HG03432 (cell line): ENCODE measurements around the gene LDAH.
A peak's percentile ranks its signal among the peaks of the same experiment; 100 is the strongest.

Experiments
- ATAC-seq: cut with Tn5 transposase; IDR thresholded peaks from one replicate; pipeline ENCODE4 v1.9.1; 2021; ENCODE audit warnings: mild to moderate bottlenecking, moderate library complexity; ENCODE audit not compliant: unreplicated experiment

The LDAH gene

DNA sequence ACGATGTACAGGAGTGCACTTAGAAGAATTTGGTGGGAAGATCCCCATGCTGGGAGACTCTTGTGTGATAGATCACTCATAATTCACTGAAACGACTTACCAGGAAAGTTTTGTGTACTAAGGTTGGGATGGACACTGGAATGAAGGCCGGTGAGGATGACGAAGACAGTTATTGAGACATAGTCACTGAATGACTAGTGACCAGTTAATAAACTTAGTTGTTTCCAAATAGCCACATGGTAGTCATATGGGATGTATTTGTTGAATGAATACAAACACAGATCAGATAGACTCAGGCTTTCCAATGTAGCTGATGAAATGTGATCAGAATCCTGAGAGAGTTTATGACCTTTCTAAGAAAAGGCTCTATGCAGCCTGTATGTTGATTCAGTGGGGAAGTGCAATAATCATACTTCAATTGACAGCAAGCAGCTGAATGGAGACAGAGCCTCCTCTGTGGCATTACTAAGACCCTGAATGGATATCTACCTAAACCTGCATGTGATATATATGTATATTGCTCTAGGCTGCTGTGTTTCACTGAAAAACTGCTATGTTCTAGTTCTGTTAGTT lies 135.6 kb downstream of the LDAH start:
- no peak for ATAC-seq

DNA sequence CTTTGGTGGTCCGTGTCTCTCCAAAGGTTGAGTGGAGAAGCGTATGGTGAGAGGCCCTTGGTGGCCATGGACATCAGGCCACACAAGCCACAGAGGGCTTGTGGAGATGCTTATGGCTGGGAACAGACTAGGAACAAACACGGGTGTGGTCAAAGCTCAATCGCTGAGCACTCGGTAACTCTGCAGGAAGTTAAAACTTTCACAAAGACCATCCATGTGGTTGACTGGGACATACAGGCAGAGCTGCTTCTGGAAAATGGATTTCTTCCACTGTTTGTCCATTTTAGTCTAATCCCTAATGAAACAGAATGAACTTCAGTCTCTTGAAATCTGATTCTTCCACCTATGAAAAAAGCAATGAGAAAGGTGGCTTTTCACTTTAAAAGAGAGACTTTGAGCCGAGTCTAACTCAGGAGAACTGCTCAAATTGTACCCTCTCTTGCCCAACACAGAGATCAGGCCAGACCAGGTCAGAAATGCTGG lies 138.3 kb downstream of the LDAH start:
- ATAC-seq: no peak

DNA sequence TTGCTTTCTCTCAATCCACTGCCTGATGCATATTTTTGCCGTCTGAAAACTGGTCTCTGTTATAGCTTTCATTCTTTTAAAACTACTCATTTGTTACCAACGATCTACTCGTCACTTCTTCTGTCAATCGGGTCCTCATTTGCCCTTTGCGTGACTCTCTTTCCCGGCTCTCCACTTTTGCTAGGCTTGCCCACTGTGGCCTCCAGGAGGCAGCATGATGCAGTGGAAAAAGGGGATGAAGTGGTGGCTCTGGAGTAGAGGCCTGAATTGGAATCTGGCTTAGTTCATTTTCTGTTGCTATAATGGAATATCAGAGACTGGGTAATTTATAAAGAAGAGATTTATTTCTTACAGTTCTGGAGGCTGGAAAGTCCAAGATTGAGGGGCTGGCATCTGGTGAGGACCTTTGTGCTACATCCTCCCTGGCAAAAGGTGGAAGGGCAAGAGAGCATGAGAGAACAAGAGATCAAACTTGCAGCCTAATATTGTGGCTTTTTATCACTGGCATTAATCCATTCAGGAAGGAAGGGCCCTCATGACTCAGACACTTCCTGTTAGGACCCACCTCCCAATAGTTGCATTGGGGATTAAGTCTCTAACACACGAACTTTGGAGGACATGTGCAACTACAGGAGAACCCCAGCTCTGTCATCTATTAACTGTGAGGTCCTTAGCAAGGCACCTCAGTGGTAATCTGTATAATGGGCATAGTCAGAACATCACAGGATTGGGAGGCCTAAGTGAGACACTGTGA lies 140.6 kb downstream of the LDAH start:
- ATAC-seq: no peak

DNA sequence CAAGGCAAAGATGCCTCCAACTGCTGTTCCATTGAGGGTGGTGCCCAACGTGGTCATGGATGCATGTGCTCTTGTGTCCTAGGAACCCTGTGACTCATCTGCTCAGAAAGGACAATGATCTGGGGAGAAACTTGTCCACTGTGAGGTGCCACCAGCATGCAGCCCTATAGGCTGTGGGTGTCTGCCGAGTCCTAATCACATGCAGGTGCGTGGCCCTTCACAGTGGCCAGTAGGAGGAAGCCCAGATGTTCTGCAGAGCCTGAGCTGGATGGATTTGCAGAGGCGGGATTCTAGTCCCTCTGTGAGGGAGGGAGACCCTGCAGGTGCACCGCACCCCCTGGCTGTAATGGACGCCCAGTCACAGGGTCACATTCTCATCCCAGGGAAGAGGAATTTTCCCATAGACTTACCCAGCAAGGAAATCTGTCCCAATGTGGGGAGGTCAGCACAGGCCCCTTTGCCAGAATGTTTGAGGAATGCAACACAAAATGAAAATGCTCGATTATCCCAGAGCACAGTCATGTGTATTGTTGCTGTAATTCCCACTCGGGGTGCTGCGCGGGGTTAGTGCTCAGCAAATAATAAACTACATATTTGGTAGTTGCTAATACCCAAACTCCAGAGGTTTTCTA lies 142.0 kb downstream of the LDAH start:
- ATAC-seq: no peak

DNA sequence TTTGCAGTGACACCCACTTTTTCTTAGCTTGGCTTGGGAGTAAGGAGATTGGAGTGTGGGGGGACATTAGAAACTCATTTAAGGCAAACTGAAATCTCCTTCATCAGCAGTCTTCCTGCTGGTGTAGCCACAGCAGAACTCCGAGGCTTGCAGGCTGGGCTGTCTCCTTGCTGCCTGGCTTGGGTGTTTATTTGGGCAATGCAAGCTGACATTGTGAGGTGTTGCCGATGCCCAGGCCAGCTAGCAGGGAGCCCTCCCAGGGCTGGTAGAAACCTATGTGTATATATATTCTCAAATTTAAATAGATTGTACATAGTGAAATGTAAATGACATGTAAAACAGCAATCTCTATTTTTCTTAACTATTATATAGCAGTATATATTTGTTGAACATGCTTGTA lies 144.1 kb downstream of the LDAH start:
- no peak for ATAC-seq

DNA sequence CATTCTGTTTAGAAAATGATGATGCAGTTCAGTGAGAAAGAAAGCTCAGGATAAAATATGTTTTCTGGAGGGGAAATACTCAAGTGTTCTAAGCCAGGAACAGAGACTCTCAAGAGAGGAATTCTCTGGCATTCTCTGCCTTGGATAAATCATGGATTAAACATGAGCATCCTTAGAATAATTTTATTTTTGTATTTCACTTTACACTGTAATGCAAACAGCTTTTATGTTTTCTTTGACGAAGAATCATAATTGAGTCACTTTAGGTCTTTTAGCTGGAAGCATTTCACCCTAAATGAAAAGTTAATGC lies 144.9 kb downstream of the LDAH start:
- ATAC-seq: no peak

DNA sequence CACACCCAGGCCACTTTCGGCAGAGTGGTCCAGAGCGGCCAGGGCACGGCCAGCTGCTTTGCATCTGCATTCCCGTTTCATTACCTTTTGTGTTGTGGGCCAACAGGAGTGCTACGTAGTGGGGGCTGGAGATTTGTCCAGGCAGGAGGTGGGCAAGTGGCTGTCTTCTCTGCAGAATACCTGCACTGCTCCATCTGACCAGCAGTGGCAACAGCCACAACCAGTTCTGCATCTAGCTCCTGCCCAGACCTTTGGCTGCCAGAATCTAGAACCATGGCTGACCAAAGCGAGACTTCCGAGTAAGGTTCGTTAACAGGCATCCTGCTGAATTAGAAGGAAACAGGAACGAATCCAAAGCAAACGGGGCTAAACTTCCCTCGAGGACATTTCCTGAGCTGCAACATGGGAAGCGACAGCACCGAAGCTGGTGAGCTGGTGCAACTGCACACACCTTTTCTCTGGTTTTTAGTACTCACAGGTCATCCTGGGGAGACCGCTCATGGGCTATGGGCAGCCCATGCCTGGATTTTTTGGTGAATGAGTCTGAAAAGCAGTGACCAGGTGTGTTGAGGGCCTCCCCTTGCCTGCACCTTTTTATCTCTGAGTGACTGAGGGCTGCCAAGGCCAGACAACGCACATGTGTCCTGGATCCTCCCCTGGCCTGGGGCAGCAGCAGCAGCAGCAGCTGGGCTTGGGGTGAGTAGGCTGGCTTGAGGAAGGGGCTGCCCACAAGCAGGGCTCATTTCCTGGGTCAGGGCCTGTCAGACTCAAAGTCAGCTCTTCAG lies 145.4 kb downstream of the LDAH start:
- ATAC-seq: peak; percentile 36

DNA sequence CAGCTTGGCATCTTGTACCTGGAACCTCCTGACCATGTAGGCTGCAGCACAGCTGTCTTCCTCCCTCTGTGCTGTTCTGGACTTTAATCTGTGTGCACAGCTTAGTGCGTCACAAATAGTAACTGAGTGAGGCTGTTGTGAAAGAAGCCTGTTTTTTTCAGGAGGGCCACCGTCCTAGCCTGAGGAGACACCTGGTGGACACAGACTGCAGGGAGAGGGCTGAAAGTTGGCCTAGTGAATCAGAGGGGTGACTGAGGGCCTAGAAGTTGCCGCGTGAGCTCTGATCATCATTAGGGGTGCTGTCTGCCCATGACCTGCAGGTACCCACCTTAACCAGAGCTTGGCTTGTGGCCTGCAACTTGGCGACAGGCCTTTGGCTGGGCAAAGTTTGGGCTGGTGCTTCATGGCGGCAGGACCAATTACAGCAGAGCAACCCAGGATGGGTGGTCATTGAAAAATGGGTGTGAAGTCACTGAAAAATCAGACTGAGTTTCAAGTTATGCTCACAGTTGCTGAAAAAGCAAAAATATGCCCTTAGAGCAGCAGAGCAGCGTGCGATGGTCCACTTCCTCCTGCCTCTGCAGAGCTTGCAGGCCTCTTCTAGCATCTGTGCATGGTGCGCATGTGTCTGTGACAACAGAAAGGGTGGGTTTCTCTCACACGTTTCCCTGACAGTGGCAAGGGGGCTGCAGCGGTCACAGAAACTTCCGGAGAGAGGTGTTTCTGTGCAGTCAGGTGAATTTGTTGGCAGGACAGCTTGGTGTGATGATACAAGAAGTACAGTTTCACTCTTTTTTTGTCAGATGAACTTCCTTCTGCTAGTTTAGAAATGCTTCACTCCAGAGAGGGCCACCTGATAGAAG lies 146.3 kb downstream of the LDAH start:
- peak; percentile 53 for ATAC-seq

DNA sequence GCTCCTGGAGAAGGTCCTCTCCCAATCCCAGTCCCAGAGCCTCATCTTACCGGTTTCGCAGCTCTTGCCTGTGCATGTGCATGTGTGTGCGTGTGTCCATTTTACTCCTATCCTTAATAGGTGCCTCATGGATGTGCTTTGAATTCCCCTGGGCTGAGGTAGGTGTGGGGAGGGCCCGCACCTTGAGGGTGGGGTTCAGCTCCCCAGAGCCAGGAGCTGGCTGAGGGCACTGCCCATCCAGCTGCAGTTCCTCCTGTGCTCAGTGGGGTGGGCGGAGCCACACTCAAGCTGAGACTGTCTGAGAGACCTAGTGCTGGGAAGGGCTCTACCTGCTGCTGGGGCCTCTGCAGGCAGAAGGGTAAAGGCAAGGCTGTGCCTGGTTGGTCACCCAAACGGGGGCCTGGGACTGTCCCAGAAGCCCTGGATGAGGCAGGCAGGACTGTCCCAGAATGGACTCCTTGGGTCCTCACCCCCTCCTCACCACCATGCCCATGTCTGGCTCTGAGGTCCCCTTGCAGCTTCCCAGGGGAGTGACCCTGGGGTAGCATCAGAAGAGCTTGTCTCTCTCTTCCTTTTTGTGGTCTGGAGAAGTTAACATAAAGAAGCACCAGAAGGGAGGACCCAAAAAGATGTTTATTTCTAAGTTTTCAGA lies 147.1 kb downstream of the LDAH start:
- peak; percentile 65 for ATAC-seq

DNA sequence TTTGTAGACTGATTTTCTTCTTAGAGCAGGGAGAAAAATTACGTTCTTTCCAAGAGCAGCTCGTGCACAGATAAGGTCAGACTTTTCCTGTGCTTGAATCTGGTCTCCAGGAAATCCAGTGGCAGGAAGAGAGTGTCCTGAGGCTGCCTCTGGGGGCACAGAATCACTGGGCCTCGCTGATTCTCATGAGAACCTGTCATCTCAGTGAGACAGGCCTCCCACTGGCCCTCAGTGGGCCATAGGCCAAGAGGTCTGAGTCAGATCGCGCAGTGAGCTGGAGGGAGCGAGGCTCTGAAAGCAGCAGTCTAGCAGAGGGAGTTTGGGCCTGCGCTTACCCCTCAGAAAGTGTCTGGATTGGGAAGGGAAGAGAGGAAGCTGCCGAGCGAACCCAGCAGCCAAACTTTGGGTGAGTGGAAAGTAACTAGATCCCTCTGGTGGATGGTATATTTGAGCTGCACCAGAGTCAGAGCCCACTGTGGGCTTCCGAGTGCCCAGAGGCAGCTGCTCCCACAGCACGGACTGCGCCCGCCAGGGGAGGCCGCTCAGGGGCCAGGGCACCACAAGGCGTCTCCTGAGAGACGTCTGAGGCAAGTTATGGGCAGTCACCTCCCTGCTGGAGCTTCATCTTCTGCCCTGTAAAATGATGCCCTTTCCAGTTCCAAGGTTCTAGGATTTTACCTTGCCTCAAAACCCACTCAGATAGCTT lies 147.8 kb downstream of the LDAH start:
- no peak for ATAC-seq

DNA sequence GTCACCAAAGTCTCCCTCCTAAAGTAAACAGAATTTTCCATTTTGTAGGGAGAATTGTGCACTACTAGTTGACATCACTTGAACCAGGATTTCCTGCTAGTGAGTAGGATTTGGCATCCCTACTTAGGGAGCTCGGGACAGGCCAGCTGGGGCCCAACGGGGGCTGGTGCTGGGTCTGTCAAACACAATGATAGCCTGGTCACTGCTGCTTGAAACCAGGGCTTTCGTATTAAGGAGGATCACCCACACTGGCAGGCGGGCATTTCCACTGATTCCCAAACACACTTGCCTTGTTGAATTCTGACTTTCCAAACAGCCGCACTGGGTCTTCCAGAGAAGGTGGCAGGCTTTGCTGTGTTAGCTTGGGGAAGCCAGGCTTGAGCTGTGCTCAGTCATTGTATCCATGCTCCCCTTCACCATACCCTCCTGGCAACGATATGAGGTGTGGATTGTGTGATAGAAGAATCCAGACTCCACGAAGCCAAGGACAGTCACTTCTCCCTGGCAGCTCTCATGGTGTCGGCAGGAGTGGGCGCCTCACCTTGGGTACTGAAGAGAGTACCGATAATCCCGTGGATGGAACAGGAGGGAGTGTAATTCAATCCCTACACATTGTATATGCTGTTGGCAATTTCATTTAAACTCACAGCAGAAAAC lies 148.5 kb downstream of the LDAH start:
- ATAC-seq: no peak

DNA sequence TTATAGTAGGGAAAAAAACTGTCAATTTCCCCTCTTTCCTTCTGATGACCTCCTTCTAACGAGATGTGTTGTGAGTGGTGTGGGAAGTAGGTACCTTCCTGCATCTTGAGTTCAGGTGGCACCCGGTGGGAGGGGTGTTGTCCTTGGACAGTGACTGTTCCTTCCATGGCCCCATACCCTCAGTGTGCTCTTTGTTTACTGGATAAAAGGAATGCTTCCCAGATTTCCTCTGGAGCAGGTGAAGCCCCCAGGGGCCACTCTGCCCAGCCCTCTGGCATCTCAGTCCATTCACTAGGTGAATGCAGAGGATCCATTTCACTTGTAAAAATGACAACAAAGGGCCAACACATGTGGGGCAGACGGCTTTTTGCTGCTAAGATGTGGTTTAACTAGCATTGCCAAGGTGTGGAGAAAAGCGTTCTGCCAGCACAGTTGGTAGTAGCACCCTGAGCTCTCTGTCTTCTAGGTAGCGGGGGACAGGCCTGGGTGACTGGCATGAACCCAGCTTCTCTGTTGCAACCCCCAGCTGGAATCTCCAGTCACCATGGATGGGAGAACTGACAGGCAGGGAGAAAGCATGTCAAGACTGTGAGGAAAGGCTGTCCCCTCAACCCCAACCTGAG lies 149.1 kb downstream of the LDAH start:
- no peak for ATAC-seq

DNA sequence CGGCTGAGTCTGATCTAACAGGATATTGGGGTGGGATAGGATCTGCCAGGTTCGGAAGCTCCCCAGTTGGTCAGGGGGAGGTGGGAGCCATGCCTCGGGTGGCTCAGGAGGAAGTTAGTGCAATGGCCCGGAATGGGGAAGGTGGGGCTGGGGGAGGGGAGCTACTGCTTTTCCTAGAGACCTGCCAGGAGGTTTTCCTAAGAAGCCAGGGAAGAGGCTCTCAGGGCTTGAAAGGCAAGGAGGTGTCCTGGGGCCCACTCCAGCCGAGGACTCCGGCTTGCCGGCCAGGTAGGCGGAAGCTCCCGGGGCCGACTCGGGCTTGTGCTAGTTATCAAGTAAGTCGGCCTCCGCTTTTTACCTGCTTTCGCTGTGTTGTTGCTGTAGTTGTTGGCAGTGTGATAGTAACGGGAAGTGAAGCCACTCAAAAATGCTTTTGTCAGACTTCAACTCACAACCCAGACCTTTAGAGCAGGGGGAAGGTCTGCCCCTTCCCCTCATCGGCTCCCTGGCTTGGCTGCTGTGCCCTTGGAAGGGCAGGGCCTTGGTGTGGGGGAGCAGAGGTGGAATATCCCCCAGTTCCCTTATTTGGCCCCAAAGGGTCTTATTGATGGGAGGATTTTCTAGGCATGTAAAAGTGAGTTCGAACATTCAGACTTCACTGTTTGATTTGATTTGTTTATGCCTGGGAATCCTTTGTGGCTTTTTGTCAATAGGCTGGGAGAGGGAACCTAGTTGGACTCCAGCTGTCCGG lies 150.5 kb downstream of the LDAH start:
- ATAC-seq: no peak

DNA sequence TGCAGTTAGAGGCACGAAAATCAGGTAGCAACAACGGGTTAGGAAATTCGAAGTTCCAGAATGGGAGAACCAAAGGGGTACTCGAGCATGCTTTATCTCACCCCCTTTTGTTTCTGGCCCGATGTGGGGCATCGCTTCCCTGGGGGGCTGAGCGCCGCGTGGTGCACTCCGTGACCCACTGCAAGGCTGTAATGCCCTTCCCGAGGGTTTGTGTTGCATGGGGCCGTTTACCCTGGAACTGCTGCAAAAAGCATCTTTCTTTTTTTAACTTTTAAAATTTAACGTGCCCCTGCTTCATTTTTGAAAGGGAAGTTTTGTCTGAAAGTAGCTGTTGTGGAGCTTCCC lies 151.2 kb downstream of the LDAH start:
- no peak for ATAC-seq

DNA sequence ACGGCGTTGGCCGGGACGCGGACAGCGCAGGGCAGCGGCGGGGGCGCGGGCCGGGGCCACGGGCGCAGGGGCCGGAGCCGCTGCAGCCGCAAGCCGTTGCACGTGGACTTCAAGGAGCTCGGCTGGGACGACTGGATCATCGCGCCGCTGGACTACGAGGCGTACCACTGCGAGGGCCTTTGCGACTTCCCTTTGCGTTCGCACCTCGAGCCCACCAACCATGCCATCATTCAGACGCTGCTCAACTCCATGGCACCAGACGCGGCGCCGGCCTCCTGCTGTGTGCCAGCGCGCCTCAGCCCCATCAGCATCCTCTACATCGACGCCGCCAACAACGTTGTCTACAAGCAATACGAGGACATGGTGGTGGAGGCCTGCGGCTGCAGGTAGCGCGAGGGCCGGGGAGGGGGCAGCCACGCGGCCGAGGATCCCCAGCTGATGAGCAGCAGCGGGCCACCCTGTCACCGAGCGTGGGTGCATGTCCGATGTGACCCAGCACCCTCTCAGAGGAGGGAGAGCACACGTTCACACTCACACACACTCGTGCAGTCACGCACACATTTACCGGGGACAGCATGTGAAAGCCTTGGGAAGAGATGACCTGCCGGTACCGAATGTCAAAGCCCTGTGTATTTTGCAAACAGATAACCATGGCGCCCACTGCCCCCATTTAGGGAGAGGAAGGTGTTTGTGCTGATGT lies 151.7 kb downstream of the LDAH start:
- no peak for ATAC-seq

DNA sequence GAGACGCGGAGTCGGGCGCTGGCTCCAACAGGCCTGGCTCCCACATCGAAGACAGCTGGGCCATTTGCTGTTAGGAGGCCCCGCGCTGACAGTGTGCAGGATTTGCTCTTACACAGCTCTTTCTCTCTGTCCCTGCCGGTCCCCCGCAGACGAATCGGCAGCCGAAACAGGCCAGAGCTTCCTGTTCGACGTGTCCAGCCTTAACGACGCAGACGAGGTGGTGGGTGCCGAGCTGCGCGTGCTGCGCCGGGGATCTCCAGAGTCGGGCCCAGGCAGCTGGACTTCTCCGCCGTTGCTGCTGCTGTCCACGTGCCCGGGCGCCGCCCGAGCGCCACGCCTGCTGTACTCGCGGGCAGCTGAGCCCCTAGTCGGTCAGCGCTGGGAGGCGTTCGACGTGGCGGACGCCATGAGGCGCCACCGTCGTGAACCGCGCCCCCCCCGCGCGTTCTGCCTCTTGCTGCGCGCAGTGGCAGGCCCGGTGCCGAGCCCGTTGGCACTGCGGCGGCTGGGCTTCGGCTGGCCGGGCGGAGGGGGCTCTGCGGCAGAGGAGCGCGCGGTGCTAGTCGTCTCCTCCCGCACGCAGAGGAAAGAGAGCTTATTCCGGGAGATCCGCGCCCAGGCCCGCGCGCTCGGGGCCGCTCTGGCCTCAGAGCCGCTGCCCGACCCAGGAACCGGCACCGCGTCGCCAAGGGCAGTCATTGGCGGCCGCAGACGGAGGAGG lies 152.4 kb downstream of the LDAH start:
- ATAC-seq: no peak
